Panc1 (cell line): ENCODE data around the gene EIPR1. TPM values are rescaled to one million over a fixed set of nuclear protein-coding genes. Genes with fewer than 3 reads are reported as not detected.

Source experiments
- ATAC-seq: fragments of 200-7000 bp; cut with Tn5 transposase; 2 replicates; pipeline ENCODE4 v1.9.1; 2020; ENCODE audit warnings: mild to moderate bottlenecking, moderate library complexity
- BruUV-seq: library from RNA; stranded (reverse); fragments of 400-500 nt; replicated peaks from 2 replicates; lab custom pipeline; 2021; lab: Mats Ljungman, UMichigan
- CTCF ChIA-PET: fragments of 300-600 bp; sonication (Branson Sonifier 250); formaldehyde crosslinking; loops from one replicate; lab custom pipeline; 2022; ENCODE audit warnings: antibody characterized with exemption; lab: Charles Lee
- POLR2A ChIA-PET: fragments of 300-600 bp; sonication (Branson Sonifier 250); formaldehyde crosslinking; loops from one replicate; lab custom pipeline; 2022; ENCODE audit warnings: antibody characterized with exemption; lab: Charles Lee
- DNase-seq: peaks from one replicate; pipeline ENCODE4 v3.0.0-alpha.2; 2010; ENCODE audit warnings: low read depth, low spot score
- H3K27ac ChIP-seq: 2 replicates; pipeline ENCODE4 v1.5.1; 2011; ENCODE audit warnings: mild to moderate bottlenecking, low read length, inconsistent platforms
- H3K27me3 ChIP-seq: fragments of 200-500 bp; sonication (Bioruptor generic); 2 replicates; pipeline ENCODE4 v1.6.0; 2014; ENCODE audit warnings: low read length, inconsistent platforms; ENCODE audit not compliant: control insufficient read depth, insufficient read depth
- H3K36me3 ChIP-seq: fragments of 200-500 bp; sonication (Bioruptor generic); 2 replicates; pipeline ENCODE4 v1.5.1; 2014; ENCODE audit warnings: inconsistent platforms, mild to moderate bottlenecking, low read length, moderate library complexity; ENCODE audit not compliant: control insufficient read depth, insufficient read depth
- H3K4me1 ChIP-seq: 2 replicates; pipeline ENCODE4 v1.5.1; 2011; ENCODE audit warnings: inconsistent platforms, mild to moderate bottlenecking, low read length, moderate library complexity; ENCODE audit not compliant: control insufficient read depth, insufficient read depth
- H3K4me3 ChIP-seq, 2 experiments: 2 replicates each; pipeline ENCODE4 v1.5.1; 2011 to 2012; ENCODE audit warnings: low read depth in 2 of 2, low read length in 2 of 2, mild to moderate bottlenecking in 2 of 2, inconsistent platforms in 1 of 2, moderate library complexity in 1 of 2
- H3K9me3 ChIP-seq: fragments of 200-500 bp; sonication (Bioruptor generic); 2 replicates; pipeline ENCODE4 v1.5.1; 2014; ENCODE audit warnings: low read depth, mild to moderate bottlenecking, inconsistent platforms, low read length, moderate library complexity; ENCODE audit not compliant: control insufficient read depth, insufficient read depth
- POLR2AphosphoS5 ChIP-seq: IDR thresholded peaks from 2 replicates; pipeline ENCODE4 v1.6.1; 2012; ENCODE audit warnings: mild to moderate bottlenecking, low read depth, low read length, moderate library complexity
- SIN3A ChIP-seq: IDR thresholded peaks from 2 replicates; pipeline ENCODE4 v1.6.1; 2012; ENCODE audit warnings: low read depth, mild to moderate bottlenecking, low read length, moderate library complexity, borderline replicate concordance; ENCODE audit not compliant: insufficient read depth
- TCF7L2 ChIP-seq: IDR thresholded peaks from 2 replicates; pipeline ENCODE4 v1.6.1; 2011; ENCODE audit warnings: mild to moderate bottlenecking, low read depth, low read length, inconsistent platforms
- in situ Hi-C: cut with HindIII; loops from 2 replicates; pipeline ENCODE4 v1.10.0; 2016; ENCODE audit warnings: low sequenced_read_pairs, low pct_unique_long_range_greater_than_20kb
- intact Hi-C: fragments of 100-400 bp; cut with micrococcal nuclease; formaldehyde crosslinking; loops from one replicate; pipeline ENCODE4 v1.10.0; 2022; ENCODE audit not compliant: unreplicated experiment
- total RNA-seq: library from RNA; stranded (reverse); gene quantifications from one replicate; pipeline ENCODE4 v1.2.1, GENCODE V29; 2021; ENCODE audit not compliant: unreplicated experiment
- TF ChIP-seq, protein P1 (sequence below): fragments of 450-650 bp; IDR thresholded peaks from 2 replicates; pipeline ENCODE4 v1.5.1; 2017; ENCODE audit warnings: mild to moderate bottlenecking
- TF ChIP-seq, protein P2 (sequence below), 2 experiments: IDR thresholded peaks; 2 replicates each; pipeline ENCODE4 v1.6.1; 2011 to 2012; ENCODE audit warnings: low read depth in 2 of 2, control low read depth in 1 of 2, low read length in 1 of 2, mild to moderate bottlenecking in 1 of 2, moderate library complexity in 1 of 2; ENCODE audit not compliant: insufficient read depth in 1 of 2

The EIPR1 gene
- total RNA-seq, 1 experiment from 2014 or later, result 26.7 TPM

DNA sequence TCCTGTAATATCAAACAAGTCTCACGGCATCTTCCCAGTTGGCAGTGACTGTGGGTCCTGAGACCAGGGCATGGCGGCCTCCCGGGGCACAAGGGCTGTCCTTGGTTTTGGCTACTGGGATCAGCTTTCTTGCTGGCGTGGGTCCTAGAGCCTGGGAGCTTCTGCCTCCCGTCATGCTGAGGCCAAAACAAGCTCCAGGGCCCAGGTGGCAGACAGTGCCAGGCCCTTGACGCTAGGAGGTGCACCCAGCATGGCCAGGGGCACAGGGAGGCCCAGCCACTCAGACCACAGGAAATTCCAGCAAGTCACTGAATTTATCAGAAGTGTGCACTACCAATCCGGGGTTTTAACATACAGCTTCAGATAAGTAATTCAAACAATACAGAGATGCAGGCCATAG lies 184.7 kb downstream of the EIPR1 start:
- no peaks in the 10 kb centered on the region for H3K9me3 ChIP-seq
- H3K4me3 ChIP-seq, result no peak overlapping the region
- DNase-seq (no peak), ATAC-seq (no peak)
- ChIA-PET CTCF (no interaction called here), POLR2A (no interaction called here)
- intact Hi-C loops (no loop called here), in situ Hi-C loops (no loop called here)
- no peak for TF ChIP-seq POLR2AphosphoS5
- no peak for TF ChIP-seq TCF7L2
- TF ChIP-seq SIN3A, result no peak
- TF ChIP-seq, protein P1, sequence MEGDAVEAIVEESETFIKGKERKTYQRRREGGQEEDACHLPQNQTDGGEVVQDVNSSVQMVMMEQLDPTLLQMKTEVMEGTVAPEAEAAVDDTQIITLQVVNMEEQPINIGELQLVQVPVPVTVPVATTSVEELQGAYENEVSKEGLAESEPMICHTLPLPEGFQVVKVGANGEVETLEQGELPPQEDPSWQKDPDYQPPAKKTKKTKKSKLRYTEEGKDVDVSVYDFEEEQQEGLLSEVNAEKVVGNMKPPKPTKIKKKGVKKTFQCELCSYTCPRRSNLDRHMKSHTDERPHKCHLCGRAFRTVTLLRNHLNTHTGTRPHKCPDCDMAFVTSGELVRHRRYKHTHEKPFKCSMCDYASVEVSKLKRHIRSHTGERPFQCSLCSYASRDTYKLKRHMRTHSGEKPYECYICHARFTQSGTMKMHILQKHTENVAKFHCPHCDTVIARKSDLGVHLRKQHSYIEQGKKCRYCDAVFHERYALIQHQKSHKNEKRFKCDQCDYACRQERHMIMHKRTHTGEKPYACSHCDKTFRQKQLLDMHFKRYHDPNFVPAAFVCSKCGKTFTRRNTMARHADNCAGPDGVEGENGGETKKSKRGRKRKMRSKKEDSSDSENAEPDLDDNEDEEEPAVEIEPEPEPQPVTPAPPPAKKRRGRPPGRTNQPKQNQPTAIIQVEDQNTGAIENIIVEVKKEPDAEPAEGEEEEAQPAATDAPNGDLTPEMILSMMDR, result no peak
- TF ChIP-seq, protein P2, sequence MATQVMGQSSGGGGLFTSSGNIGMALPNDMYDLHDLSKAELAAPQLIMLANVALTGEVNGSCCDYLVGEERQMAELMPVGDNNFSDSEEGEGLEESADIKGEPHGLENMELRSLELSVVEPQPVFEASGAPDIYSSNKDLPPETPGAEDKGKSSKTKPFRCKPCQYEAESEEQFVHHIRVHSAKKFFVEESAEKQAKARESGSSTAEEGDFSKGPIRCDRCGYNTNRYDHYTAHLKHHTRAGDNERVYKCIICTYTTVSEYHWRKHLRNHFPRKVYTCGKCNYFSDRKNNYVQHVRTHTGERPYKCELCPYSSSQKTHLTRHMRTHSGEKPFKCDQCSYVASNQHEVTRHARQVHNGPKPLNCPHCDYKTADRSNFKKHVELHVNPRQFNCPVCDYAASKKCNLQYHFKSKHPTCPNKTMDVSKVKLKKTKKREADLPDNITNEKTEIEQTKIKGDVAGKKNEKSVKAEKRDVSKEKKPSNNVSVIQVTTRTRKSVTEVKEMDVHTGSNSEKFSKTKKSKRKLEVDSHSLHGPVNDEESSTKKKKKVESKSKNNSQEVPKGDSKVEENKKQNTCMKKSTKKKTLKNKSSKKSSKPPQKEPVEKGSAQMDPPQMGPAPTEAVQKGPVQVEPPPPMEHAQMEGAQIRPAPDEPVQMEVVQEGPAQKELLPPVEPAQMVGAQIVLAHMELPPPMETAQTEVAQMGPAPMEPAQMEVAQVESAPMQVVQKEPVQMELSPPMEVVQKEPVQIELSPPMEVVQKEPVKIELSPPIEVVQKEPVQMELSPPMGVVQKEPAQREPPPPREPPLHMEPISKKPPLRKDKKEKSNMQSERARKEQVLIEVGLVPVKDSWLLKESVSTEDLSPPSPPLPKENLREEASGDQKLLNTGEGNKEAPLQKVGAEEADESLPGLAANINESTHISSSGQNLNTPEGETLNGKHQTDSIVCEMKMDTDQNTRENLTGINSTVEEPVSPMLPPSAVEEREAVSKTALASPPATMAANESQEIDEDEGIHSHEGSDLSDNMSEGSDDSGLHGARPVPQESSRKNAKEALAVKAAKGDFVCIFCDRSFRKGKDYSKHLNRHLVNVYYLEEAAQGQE (IDR thresholded peaks at IDR 0.05; ENCODE audit: insufficient read depth in 1 of 2, low read depth in 2 of 2, low read length in 1 of 2), result no peak
- no peaks in the 10 kb centered on the region for H3K27me3 ChIP-seq
- H3K27ac ChIP-seq, result no peak overlapping the region
- 0 out of 2 replicates have a peak, but pooled peaks cover 2% of the 10 kb centered on the region for H3K36me3 ChIP-seq
- BruUV-seq, result no TSS peak
- no peaks in the 10 kb centered on the region for H3K4me1 ChIP-seq

DNA sequence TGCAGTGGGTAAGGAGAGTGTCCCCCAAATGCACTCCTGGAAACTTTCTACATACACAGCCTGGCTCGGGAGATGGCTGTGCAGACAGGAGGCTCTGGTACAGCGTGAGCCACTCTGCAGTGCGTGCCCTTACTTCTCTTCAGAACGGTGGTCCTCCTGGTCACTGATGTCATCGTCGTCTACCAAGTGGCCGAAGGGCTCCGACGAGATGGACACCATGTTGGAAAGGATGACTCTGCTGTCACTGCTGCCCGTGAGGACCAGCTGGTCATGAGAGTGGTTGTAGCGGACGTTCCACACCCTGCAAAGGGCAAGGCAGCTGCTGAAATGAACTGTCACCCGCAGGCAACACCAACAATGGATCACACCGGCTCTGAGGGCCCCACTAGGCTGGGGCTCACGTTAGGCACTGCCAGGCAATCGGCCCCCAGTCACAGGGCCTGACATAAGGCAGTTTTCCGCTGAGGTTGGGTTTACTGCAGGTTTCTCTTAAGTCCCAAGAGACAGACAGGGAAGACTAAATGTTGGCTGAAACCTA lies 185.3 kb downstream of the EIPR1 start:
- Histone ChIP-seq H3K27me3 (no peaks in the 10 kb centered on the region), H3K27ac (no peak overlapping the region), H3K36me3 (0 out of 2 replicates have a peak, but pooled peaks cover 2% of the 10 kb centered on the region), H3K9me3 (no peaks in the 10 kb centered on the region), H3K4me1 (no peaks in the 10 kb centered on the region), H3K4me3 (no peak overlapping the region)
- POLR2A ChIA-PET, result no interaction called here
- CTCF ChIA-PET, result no interaction called here
- DNase-seq (no peak), ATAC-seq (no peak)
- in situ Hi-C loops (no loop called here), intact Hi-C loops (no loop called here)
- no TSS peak for BruUV-seq
- TF ChIP-seq TCF7L2 (no peak), SIN3A (no peak), POLR2AphosphoS5 (no peak)
- TF ChIP-seq, protein P1, result no peak
- TF ChIP-seq, protein P2 (IDR thresholded peaks at IDR 0.05; ENCODE audit: insufficient read depth in 1 of 2, low read depth in 2 of 2, low read length in 1 of 2), result no peak
